Measurements from ENCODE around the gene KPNA6.
"Not testable (repeated sequence)": the region's sequence is repeated elsewhere in the genome, so short reads cannot be mapped to it uniquely, and the experiment has no call there.

Gene KPNA6

DNA sequence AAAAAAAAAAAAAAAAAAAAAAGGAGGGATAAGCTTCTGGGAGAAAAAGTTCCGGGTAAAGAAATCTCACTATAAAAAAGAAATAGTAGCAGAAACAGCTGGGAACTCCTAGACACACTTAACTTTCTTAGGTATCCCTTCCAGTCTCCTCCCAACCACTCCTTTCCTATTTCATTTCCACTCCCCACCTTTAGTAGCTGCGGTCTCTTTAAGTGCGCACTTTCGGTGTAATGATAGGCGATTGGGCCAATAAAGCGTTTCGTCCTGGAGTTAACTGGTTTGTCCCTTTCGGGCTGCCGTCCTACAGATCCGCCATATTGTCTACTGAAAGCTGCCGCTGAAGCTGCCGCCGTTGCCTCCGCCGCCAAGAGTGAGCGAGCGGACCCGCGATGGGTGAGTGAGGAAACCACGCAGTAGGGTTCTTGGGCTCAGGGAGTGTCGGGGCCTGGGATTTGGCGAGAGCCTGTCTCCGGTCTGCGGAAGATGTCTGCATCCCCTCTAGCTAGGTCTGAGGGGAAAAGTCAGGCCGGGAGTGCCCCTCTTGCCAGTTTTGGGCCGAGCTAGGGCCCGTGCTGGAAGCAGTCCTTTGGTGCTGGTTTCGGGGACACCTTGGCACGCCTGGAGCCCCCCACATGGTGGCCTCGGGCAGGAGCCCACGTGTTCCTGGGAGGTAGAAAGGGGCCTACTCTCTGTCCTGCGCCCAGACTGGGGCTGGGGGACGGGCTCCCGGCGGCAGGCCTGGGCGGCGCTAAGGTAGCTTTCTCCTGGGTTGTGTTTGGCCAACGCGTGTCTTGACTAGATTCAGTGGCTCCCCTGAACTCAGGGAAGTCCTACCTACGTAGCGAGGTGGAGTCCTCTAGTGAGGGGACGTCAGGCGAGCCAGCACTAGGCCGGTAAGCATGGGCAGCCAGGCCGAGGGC, at the start of gene KPNA6:
TSS of gene KPNA6 (plus strand) at position 315 of the 920 bp plus-strand sequence. CDS start at position 390, 75 bp downstream.
- peak; percentile 88 for DNase-seq (ENCODE audit: low read depth)

- DNase-seq (ENCODE audit: low read depth): no peak
Measured at GRCh38 chr1:32060914-32061313, 46.9 kb upstream of the KPNA6 start.

DNA sequence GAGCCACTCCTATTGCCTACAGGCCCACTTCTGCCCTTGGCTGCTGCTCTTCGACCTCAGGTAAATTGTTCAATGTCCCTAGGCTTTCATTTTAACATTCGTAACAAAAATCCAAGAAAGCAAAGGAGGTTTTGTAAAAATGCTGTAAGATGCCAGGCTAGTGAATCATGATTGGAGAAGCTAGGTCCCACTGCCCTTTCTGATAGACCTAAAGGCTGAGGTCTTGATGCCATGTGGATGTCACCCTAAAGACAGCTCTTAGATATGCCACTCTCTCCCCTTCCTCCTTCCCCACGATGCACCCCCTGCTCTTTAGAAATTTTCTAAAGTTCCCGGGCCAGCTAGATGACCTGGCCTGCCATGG, 45.0 kb upstream of the KPNA6 start:
- DNase-seq (ENCODE audit: low read depth): no peak

DNA sequence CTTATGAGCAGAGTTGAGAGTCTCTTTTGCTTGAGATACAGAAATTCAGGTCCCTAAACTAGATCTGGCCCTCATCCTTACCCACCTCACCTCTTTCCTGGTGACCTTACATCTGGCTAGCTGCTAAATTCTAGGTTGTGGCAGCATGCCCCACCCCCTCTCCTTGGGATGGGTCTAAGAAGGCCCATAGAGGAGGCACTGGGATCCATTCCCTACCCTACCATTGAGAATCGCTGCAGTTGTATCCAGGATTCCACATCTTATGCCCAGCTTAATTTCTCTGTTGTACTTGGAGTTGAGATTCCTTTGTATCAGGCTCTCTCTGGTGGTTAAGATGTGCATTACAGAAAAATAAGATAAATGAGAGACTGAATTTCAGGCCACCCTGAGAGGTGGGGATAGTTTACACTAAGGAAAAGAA, 44.6 kb upstream of the KPNA6 start:
- DNase-seq (ENCODE audit: low read depth): no peak

- not testable (repeated sequence) for DNase-seq (ENCODE audit: low read depth)
Measured at GRCh38 chr1:32065613-32066488, 42.0 kb upstream of the KPNA6 start.

DNA sequence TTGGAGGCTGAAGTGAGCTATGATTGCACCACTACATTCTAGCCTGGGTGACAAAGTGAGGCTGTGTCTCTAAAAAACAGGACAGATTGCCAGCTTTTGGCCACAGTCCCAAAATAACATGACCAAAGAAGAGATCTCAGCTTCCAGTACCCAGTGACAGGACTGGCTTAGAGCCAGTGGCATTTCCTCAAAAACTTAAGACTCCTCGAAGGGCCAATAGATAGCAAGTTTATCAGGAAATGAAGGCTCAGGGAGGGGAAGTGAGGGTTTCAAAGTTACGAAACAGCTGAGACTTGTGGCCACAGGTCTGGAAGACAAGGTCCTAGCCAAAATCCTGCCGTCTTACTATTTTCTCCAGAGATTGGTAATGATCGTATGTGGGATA, 41.4 kb upstream of the KPNA6 start:
- no peak for DNase-seq (ENCODE audit: low read depth)

GRCh38 chr1:32068957-32069588, 38.8 kb upstream of the KPNA6 start:
- no peak for DNase-seq (ENCODE audit: low read depth)

DNA sequence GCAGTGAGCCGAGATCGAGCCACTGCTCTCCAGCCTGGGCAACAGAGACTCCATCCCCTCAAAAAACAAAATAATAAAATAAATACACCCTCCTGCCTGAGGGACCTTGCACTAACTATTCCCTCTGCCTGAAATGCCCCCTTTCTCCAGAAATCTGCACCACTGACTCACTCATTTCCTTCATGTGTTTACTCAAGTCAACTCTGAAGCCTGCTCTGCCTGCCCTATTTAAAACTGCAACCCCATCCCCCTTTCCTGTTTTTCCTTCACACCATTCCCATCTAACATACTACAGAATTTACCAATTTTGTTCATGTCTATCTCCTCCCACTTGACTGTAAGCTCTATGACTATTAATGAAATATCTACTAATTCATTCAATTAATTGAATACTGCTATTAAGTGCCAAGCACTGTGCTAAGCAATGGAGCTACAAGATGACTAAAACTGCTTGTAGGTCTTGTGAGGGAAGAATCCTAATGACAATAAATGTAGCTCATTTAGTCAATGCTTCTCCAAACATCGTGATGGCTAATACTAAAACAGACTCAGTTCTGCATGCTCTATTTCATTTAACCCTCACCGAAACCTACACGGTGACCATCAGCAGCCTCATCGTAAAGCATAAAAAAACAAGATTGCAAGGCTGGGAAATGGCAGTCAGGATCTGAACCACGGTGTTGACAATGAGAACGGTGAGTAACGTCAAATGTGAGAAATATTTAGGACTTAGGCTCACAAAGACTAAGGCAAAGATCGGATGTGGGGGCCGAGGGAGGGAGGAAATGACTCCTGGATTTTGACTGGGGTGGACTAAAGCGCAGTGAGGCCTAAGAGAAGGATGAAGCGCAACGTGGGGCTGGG, 35.9 kb upstream of the KPNA6 start:
- DNase-seq (ENCODE audit: low read depth): no peak

DNA sequence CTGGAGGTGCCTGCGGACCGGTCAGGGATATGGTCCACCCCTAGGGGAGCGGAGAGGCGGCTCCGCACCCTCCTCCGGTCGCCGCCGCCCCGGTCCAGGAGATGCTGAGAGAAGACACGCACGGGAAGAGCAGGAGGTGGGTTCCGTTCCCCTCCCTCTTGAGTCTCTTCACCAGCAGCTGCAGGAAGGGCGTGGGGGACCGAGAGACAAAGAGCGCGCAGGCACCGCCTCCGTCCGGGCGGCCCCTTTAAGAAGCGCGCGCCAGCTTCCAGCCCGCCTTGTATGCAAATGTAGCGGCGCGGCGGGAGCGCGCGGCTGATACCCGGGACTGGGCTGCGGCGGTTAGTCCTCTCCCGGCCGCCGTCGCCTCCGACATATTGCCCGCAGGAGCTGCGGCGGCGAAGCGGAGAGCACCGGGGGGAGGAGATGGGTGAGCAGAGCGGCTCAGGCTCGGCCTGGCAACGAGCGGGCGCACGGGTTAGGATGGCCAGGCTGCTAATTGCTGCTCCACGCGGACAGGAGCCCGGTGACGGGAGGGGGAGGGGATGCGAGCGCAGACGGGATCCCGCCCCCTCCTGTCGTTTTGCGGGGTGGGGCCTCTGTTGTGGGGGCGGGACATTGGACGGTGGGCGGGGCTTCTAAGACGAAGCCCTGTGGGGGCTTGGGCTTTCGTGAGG, 35.1 kb upstream of the KPNA6 start, which contains the start of gene TMEM39B:
TSS of gene TMEM39B (plus strand) at position 318 of the 677 bp plus-strand sequence. CDS start at position 427, 109 bp downstream.
- peak; percentile 89 for DNase-seq (ENCODE audit: low read depth)

DNA sequence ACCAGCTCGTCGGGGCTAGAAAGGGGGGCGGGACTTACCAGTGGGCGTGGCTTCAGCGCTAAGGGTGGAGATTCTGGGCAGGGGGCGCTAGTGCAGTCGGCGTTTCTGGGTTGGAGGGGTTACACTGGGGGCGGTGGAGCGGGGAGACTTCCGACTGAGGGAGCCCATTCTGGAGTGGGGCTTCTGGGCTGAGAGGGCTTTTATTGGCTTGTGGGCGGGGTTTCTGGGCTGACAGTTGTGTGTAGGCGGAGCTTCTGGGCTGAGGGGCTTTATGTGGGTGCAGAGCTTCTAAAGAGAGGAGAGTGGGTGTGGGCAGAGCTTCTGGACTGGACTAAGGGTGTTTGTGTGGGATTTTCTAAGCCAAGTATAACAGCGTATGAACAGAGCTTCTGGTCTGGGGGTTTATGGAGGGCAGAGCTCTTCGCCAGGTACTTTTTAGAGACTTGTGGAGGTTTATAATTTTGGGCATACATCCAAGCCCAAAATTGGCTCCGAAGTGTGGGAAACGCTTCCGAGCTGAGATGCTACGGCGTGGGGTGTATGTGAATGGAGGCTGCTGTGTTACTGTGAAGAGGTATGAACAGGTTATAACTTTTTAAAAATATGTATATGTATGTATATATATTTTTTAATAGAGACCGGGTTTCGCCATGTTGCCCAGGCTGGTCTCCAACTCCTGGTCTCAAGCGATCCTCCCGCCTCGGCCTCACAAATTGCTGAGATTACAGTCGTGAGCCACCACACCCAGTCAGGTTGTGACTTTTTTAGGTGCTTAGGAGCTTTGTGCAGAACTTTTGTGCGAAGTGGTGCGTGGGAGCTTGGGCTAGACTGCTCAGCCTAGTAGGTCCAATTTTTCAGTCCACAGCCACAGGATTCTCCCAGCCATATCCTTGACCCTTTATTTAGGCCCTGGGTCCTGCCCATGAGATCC, 34.3 kb upstream of the KPNA6 start:
- no peak for DNase-seq (ENCODE audit: low read depth)

DNA sequence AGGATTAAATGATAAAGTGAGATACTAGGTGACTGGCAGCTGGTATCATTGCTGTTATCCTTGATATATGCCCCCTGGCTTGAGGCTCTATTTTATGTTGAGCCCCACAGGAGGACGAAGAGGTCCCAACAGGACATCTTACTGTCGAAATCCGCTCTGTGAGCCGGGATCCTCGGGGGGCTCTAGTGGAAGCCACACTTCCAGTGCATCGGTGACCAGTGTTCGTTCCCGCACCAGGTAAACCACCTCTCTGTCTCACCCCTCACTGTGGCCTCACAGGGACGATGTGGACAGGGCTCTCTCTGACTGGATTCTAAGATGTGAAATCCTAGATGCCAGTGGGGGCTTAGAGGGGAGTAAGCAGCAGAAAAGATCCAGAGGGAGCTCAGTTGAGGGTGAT, 33.0 kb upstream of the KPNA6 start:
- DNase-seq (ENCODE audit: low read depth): no peak

- no peak for DNase-seq (ENCODE audit: low read depth)
Measured at GRCh38 chr1:32077451-32077850, 30.4 kb upstream of the KPNA6 start.

DNA sequence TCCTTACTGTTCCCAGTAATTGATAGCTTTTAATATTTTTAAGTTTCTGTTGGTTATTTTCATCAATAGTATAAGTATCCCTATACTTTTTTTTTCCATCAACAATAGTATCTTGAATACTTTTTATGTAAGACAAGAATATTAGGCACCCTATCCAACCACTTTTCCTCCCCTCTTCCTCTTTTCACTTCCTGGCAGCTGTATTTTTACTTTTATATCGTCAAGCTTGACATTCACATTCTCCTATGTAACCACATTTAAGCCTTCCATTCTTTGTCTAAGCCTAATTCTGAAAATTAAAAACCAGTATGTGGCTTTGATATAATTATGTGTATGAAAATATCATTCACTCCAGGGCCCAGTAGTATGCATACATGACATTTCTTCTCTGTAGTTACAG, 25.8 kb upstream of the KPNA6 start:
- DNase-seq (ENCODE audit: low read depth): no peak

DNA sequence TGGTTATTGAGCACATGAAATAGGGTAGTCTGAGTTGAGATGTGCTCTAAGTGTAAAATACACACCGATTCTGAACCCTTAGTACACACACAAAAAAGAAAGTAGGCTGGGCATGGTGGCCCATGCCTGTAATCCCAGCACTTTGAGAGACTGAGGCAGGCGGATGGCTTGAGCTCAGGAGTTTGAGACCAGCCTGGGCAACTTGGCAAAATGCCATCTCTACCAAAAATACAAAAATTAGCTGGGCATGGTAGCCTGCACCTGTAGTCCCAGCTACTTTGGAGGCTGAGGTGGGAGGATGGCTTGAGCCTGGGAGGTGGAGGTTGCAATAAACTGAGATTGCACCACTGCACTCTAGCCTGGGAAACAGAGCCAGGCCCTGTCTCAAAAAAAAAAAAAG, 21.5 kb upstream of the KPNA6 start:
- DNase-seq (ENCODE audit: low read depth): not testable (repeated sequence)

DNA sequence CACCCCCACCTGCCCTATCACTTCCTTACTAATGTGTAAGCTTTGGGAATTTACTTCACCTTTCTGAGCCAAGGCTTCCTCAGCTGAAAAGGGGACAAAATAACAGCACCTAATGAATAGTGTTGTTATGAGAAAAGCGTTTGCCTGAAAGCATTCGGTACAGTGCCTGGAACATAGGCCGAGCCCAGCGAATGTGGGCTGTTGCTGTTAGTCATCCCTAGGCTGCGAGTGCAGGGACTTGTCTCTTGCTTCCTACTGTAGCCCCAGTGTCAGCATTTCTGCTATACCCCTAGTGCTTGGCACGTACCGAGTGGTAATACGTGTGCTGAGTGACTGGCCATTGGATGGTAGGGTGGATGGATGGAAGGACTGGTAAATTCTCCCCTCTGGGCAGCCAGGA, 16.7 kb upstream of the KPNA6 start:
- no peak for DNase-seq (ENCODE audit: low read depth)

GRCh38 chr1:32091591-32091990, 16.3 kb upstream of the KPNA6 start:
- DNase-seq (ENCODE audit: low read depth): no peak

GRCh38 chr1:32094746-32095521, 12.9 kb upstream of the KPNA6 start:
- no peak for DNase-seq (ENCODE audit: low read depth)

- DNase-seq (ENCODE audit: low read depth): no peak
Measured at GRCh38 chr1:32099426-32099825, 8.4 kb upstream of the KPNA6 start.

- DNase-seq (ENCODE audit: low read depth): no peak
Measured at GRCh38 chr1:32100359-32100758, 7.5 kb upstream of the KPNA6 start.

Data from activated gamma-delta T cell treated with anti-CD3 and anti-CD28 coated beads, Interleukin-2, amount 50 U/mL, for 16 hours (primary cell).